ENCODE results near the gene NAT14.
"Not testable (repeated sequence)": the region's sequence is repeated elsewhere in the genome, so short reads cannot be mapped to it uniquely, and the experiment has no call there.

The NAT14 gene

DNA sequence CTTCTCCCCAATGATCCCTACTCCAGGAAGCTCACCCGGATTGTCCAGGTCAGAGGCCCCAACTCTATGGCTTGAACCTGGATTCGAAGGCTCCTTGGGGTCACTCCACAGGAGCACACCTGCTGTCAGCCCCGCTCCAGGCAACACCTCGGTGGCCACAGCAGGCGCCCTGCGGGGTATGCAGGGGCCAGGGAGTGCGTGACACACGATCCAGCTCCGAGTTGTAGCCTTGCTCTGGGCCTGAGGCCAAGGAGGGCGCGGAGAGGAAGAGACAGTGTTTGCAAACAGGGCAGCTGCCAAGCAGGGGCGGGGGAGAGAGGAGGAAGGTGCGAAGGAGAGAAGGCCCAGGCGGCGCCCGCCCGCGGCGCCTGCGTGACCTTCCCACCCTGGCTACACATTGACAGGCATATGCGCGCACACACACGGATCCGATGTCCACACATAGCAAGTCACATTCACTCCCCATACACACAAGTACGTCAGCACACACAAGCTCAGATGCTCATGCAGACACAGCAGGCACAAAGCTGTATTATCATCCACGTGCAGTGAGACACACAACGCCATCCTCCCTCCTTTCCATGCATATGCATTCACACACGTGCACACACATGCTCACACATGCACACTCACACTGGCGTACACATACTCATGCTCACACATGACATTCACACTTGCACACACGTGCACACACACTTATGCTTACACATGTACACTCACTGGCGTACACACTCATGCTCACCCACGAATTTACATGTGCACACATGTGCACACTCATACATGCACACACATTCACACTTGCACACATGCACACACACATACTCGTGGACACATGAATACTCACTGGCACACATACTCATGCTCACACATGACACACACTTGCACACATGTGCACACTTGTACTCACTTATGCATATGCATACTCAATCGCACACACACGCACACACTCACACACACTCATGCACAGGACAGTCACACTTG lies 41.5 kb downstream of the NAT14 start:
- no peak for DNase-seq (ENCODE audit: low read depth)
- no peak overlapping the region for H3K4me3 ChIP-seq (ENCODE audit: low read length)
- TF ChIP-seq CTCF (conservative IDR thresholded peaks at IDR 0.05; ENCODE audit: low read depth, low read length): no peak

- no peak for DNase-seq (ENCODE audit: low read depth)
- TF ChIP-seq CTCF (conservative IDR thresholded peaks at IDR 0.05; ENCODE audit: low read depth, low read length): no peak
- no peak overlapping the region for H3K4me3 ChIP-seq (ENCODE audit: low read length)
Observed at GRCh38 chr19:55527197-55528029, 42.4 kb downstream of the NAT14 start.

DNA sequence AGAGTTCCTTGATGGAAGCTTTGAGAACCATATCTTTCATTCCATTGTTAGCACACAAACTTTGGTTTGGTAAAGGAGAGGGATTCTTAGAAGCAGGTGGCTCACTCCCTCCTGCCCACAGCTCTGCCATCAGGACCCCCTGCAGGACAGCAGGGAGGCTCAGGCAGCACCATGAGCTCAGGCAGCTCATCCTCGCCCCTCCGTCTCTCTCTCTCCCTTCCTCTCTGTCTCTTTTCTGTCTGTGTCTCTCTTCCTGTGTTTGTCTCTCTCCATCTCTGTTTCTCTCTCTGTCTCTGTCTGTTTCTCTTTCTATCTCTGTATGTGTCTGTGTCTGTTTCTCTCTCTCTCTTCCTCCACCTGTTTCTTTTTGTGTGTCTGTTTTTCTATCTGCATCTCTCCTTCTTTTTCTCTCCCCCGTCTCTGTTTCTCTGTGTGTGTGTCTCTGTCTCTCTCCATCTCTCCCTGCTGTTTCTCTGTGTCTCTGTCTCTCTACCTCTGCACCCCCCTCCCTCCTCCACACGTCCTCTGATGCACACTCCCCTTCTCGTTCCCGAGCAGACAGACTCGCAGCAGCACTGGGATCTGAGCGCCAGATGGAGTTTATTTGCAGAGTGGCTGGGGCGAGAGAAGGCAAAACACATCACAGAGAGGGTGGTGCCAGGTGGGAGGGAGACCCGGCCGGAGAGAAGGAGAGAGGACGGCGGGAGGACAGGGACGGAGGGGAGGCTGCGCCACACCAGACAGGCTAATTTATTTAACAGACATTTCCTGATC lies 43.2 kb downstream of the NAT14 start:
- DNase-seq (ENCODE audit: low read depth): no peak

GRCh38 chr19:55529636-55530234 lies 44.7 kb downstream of the NAT14 start:
- TF ChIP-seq CTCF (conservative IDR thresholded peaks at IDR 0.05; ENCODE audit: low read depth, low read length): no peak
- DNase-seq (ENCODE audit: low read depth): no peak
- H3K4me3 ChIP-seq (ENCODE audit: low read length): no peak overlapping the region

More for the DNA sequence above, 43.2 kb downstream of the NAT14 start:
- no peak overlapping the region for H3K4me3 ChIP-seq (ENCODE audit: low read length)
- no peak for TF ChIP-seq CTCF (conservative IDR thresholded peaks at IDR 0.05; ENCODE audit: low read depth, low read length)

- no peak for TF ChIP-seq CTCF (conservative IDR thresholded peaks at IDR 0.05; ENCODE audit: low read depth, low read length)
- DNase-seq (ENCODE audit: low read depth): no peak
- H3K4me3 ChIP-seq (ENCODE audit: low read length): no peak overlapping the region
Observed at GRCh38 chr19:55530996-55531395, 46.0 kb downstream of the NAT14 start.

DNA sequence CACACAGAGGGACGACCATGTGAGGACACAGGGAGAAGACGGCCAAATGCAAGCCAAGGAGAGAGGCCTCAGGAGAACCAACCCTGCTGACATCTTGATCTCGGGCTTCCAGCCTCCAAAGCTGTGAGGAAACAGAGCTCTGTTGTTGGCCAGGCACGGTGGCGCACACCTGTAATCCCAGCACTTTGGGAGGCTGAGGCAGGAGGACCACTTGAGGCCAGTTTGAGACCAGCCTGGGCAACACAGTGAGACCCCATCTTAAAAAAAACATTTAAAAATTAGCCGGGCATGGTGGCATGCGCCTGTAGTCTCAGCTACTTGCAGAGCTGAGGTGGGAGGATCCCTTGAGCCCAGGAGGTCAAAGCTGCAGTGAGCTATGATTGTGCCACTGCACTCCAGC lies 49.3 kb downstream of the NAT14 start:
- not testable (repeated sequence) for DNase-seq (ENCODE audit: low read depth); H3K4me3 ChIP-seq (ENCODE audit: low read length)
